ENCODE data around the gene CACNG1. TPM values are rescaled to one million over a fixed set of nuclear protein-coding genes. Genes with fewer than 3 reads are reported as not detected.

CACNG1 gene
- total RNA-seq, 4 donors from 2014 or later, result not detected

DNA sequence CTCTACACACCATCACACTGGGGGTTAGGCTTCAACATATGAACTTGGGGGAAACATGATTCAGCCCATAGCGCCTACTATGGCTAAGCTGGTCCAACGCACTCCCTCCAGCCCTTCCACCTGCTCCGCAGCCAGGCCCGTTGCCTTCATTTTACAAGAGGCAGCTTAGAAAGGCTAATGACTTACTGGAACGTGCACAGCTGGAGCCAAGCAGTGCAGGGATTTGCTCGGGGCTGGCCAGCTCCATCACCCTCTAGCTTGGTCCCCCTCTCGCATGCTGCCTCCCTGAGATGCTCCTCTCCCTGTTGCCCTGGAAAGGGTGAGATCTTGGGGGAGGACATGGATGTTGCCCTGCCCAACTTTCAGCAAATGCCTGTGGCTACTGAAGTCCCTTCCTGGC is 2.8 kb upstream of the CACNG1 start:
- TF ChIP-seq CTCF (IDR thresholded peaks at IDR 0.05), result no peak
- TF ChIP-seq POLR2A (IDR thresholded peaks at IDR 0.05), result no peak
- Histone ChIP-seq H3K27me3 (no peaks in the 10 kb centered on the region), H3K36me3 (no peaks in the 10 kb centered on the region), H3K9me3 (no peaks in the 10 kb centered on the region), H3K27ac (no peak overlapping the region), H3K4me1 (no peaks in the 10 kb centered on the region), H3K4me3 (no peak overlapping the region)
- DNase-seq, result no peak
- intact Hi-C loops (cut with DNase I; ENCODE audit: low total_unique reads), result no loop called here

DNA sequence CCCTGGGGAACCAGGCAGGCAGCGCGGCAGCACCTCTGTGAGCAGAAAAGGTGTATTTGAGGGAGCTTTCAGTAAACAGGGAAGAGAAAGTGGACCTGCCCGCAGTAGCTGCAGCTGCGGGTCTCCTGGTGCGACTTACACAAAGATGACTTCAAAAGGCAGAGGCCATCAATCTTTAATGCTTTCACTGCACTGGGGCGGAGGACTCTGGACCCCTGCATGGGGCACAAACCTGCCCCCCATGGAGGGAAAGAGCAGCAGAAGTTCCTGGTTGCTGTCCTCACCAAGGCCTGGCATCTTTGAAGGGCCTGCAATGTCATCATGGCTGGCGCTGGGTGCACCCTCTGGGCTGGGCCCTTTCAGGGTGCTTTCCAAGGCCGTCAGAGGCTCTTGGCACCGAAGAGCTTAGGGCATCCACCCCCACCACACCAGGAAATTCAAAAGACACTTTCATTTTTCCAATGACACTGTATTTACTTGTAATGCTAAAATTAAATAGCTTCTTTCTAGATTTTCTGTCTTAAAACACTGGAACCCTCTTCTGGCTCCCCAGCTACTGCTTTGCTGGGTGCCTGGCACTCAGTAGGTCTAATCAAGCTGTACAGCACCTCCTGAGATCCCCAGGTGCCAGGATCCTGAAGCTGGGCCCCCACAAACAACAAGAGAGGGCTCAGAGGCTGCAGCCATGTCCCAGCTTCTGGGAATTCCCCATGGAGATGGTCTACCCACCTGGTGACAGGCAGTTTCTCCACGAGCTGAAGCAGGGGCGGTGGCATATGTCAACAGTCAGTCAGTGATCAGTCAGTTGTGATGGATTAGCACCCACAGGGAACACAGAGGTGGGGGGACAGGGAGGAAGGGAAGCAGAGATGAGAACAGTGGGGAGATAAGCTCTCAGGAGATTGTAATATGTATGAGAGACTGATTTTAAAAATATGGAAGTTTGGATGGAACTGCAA is 2.1 kb upstream of the CACNG1 start:
- H3K4me3 ChIP-seq, result no peak overlapping the region
- H3K9me3 ChIP-seq, result no peaks in the 10 kb centered on the region
- H3K27me3 ChIP-seq, result no peaks in the 10 kb centered on the region
- intact Hi-C loops (cut with DNase I; ENCODE audit: low total_unique reads), result no loop called here
- no peak for DNase-seq
- no peaks in the 10 kb centered on the region for H3K36me3 ChIP-seq
- TF ChIP-seq CTCF (IDR thresholded peaks at IDR 0.05), result no peak
- TF ChIP-seq POLR2A (IDR thresholded peaks at IDR 0.05), result no peak
- H3K27ac ChIP-seq, result no peak overlapping the region
- no peaks in the 10 kb centered on the region for H3K4me1 ChIP-seq

GRCh38 chr17:67043283-67043682 is 1.1 kb upstream of the CACNG1 start:
- Histone ChIP-seq H3K9me3 (peaks cover 0 to 2% of the 10 kb centered on the region in 2 donors), H3K36me3 (no peaks in the 10 kb centered on the region), H3K27me3 (no peaks in the 10 kb centered on the region), H3K27ac (no peak overlapping the region), H3K4me1 (no peaks in the 10 kb centered on the region), H3K4me3 (no peak overlapping the region)
- TF ChIP-seq CTCF (IDR thresholded peaks at IDR 0.05), result no peak
- DNase-seq, result no peak
- intact Hi-C loops (cut with DNase I; ENCODE audit: low total_unique reads), result no loop called here

GRCh38 chr17:67044940-67045339 is 586 bp downstream of the CACNG1 start:
- no peak for DNase-seq
- no peaks in the 10 kb centered on the region for H3K36me3 ChIP-seq
- no peak overlapping the region for H3K4me3 ChIP-seq
- no peaks in the 10 kb centered on the region for H3K4me1 ChIP-seq
- intact Hi-C loops (cut with DNase I; ENCODE audit: low total_unique reads), result no loop called here
- H3K27ac ChIP-seq, result no peak overlapping the region
- peaks cover 0 to 9% of the 10 kb centered on the region in 2 donors for H3K9me3 ChIP-seq
- TF ChIP-seq CTCF (IDR thresholded peaks at IDR 0.05) (no peak), POLR2A (IDR thresholded peaks at IDR 0.05) (no peak)
- H3K27me3 ChIP-seq, result no peaks in the 10 kb centered on the region

DNA sequence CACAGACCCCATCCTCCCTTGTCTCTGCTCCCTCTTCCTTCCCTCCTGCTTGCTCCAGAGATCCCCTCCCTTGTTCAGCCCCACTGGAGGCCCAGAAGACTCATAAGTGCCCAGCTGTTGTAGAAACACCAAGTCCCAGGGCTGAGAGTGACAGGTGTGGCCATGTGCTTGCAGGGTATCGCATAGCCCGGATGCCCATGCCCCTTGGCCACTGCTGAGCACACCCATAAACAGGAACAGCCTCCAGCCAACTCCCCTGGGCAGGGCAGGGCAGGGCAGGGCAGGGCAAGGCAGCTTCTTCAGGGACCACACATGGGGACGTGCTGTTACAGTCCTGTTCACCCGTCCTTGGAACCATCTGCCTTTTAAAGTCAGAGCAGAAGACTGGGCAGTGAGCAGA is 2.0 kb downstream of the CACNG1 start:
- no peak for DNase-seq
- no peaks in the 10 kb centered on the region for H3K4me1 ChIP-seq
- H3K9me3 ChIP-seq, result peaks cover 0 to 13% of the 10 kb centered on the region in 2 donors
- no peak overlapping the region for H3K4me3 ChIP-seq
- no peak overlapping the region for H3K27ac ChIP-seq
- no peaks in the 10 kb centered on the region for H3K36me3 ChIP-seq
- intact Hi-C loops (cut with DNase I; ENCODE audit: low total_unique reads), result no loop called here
- no peaks in the 10 kb centered on the region for H3K27me3 ChIP-seq
- TF ChIP-seq CTCF (IDR thresholded peaks at IDR 0.05), result no peak
- TF ChIP-seq POLR2A (IDR thresholded peaks at IDR 0.05), result no peak
